Activated CD4-positive, alpha-beta T cell treated with anti-CD3 and anti-CD28 coated beads, Interleukin-2, amount 50 U/mL, for 4 hours (primary cell): Measurements from ENCODE around the gene IL3RA.

Experiments used
- DNase-seq, 2 experiments: peaks; one replicate each; pipeline ENCODE4 v3.0.0-alpha.2; 2020

IL3RA gene

DNA sequence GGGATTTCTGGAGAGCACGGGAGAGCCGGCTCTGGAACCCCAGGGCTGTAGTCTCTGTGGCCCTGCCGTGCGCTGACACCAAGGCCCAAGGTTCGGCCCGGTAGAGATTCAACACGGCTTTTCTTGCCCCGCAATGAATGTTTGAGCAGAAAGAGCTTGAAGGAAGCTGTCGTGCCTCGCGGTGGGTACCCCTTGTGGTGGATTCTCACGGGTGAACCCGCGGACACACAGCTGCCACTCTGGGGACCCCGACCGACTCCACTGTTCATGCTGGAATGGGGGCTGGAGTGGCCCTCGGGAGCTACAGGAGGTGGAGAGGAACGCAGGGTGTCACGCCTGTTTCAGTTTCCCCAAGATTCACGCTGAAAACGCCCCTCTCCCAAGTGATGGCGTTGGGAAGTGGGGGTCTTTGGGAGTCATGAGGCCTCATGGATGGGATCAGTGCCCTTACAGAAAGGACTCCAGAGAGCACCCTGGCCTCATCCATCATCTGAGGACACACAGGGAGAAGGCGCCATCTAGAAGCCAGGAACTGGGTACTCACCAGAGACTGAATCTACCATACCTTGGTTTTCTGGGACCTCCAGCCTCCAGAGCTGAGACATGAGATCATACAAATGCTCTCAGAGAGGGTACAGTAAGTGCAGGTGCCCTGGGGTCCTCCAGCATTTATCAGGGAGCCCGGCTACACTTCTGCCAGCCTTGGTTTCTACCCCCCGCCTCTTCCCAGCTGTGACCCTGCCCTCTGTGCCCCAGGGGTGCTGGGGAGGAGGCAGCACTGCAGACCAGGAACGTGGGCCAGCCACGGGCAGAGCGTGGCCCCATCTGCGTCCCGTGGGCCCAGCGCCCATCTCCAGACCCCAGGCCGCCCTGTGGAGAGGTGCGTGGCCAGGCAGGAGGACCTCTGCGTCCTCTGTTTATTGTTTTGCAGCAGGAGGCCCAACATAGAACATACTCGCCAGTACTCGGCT lies 49.0 kb downstream of the IL3RA start:
- DNase-seq: no peak

DNA sequence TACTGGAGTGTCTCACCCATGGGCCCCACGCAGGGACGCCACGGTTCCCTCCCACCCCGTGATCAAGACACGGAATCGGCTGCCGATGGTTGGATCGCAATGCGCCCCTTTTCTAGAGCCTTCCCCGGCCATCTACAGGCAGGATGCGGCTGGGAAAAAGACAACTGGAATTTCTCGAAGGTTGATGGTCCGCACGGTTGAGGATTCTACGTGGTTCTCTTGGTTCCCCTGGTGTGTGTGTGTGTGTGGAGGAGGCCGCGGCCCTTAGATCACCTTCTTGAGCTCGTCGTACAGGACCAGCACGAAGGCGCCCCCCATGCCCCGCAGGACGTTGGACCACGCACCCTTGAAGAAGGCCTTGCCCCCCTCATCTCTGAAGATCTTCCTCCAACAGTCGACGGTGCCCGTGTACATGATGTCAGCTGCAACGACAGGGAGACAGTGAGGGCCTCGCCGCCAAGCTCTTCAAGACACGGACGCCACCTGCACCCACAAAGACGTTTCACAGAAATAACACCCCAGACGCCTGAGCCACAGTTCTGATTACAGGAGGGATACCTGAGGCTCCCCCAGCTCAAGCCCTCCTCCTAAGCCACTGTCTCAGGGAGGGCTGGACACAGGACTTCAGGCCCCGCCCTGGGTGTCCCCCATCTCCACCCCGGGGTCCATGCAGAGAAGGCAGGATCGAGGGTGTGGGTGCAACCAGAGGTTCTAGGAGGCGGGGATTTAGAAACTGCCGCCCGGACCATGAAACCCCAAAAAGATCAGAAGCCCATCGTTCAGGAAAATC lies 49.9 kb downstream of the IL3RA start:
- no peak for DNase-seq

DNA sequence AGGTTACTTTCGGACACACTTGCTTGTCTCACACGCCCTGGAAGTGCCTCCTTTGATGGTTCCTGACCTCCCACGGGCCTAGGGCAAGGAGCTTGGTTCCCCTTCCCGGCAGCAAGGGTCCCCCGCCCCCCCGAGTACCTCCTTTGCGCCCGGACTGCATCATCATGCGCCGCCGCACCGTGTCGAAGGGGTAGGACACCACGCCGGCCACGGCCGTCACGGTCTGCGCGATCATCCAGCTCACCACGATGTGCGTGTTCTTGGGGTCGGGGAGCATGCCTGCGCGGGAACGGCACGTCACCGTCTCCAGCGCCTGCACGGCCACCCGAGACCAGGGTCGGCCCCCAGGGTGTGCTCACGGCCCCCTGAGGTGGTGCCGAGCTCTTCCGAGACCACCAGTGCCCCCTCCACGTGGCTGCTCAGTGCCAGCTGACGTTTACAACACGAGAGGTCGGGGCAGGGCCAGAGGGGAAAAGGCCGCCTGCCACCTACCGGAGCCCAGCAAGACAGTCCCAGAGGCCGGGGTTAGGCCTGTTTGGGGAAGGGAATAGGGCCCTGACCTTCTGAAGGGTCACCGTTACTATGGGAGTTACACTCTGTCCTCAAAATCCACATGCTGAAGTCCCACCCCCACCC lies 50.7 kb downstream of the IL3RA start:
- DNase-seq: no peak

DNA sequence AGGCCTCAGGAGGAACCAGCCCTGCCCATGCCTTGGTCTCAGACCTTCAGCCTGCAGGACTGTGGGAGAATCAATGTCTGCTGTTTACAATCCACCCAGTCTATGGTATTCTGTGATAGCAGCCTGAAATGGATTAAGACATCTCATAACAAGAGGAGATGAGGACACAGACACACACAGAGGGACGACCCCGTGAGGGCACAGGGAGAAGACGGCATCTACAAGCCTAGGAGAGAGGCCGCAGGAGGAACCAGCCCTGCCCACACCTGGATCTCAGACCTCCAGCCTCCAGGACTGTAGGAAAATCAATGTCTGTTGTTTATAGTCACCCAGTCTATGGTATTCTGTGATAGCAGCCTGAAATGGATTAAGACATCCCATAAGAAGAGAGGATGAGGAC lies 52.1 kb downstream of the IL3RA start:
- no peak for DNase-seq

GRCh38 chrX:1389181-1389992 lies 52.8 kb downstream of the IL3RA start:
- DNase-seq: no peak

DNA sequence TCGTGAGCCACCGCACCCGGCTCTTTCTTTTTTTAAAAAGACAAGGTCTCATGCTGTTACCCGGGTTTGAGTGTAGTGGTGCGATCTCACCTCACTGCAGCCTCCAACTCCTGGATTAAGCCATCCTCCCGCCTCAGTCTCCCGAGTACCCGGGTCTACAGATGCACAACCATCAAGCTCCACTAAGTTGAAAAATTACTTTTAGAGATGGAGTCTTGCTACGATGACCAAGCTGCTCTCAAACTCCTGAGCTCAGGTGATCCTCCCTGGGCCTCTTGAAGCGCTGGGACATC lies 53.4 kb downstream of the IL3RA start:
- DNase-seq: no peak

GRCh38 chrX:1390621-1391369 lies 54.2 kb downstream of the IL3RA start:
- DNase-seq: no peak

DNA sequence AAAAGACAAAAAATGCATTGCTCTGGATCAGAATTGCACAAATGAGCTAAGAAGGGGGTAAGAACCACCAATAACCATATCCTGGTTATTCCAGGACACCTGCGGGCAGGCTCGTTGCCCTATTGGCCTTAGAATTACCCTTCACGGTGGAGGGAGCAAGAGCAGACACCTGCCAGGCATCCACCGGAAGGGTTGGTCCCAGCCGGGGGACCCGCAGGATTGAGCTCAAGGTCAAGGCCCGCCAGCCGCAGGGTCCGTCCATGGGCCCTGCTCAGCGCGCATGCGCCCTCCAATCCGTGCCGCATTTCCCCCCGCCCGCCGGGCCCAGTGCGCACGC lies 54.8 kb downstream of the IL3RA start:
- DNase-seq: no peak

DNA sequence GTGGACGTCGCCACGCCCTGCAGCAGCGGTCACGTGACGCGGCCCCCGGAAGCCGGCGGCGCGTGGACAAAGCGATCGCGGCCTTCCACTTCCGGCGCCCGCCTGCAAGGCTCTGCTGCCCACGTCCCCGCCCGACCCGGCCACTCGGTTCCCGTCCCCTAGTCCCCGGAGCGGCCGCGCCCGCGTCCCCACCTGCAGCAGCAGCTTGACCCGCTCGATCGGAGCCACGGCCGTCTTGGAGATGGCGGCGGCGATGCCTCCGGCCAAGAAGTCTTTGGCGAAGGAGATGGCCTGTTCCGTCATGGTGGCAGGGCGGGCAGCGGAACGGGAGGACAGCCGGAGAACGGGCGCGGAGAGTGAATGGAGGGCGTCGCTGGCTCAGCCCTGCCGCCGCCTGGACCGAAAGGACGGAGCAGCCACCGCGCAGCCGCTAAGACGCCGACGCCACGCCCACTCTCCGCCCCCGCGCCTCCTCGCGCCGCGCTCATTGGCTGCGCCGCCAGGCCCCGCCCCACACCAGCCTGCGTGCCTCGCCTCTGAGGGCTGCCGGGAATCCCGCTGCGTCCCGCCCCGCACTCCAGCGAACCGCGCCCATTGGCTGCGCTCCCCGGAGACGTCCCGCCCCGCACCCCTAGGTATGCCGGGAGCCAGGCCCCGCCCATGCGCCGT lies 55.3 kb downstream of the IL3RA start, which contains the start of gene SLC25A6:
TSS of gene SLC25A6 (minus strand) at position 407 of the 669 bp plus-strand sequence. CDS start at position 303, 104 bp downstream.
- DNase-seq: peak; percentile 99

DNA sequence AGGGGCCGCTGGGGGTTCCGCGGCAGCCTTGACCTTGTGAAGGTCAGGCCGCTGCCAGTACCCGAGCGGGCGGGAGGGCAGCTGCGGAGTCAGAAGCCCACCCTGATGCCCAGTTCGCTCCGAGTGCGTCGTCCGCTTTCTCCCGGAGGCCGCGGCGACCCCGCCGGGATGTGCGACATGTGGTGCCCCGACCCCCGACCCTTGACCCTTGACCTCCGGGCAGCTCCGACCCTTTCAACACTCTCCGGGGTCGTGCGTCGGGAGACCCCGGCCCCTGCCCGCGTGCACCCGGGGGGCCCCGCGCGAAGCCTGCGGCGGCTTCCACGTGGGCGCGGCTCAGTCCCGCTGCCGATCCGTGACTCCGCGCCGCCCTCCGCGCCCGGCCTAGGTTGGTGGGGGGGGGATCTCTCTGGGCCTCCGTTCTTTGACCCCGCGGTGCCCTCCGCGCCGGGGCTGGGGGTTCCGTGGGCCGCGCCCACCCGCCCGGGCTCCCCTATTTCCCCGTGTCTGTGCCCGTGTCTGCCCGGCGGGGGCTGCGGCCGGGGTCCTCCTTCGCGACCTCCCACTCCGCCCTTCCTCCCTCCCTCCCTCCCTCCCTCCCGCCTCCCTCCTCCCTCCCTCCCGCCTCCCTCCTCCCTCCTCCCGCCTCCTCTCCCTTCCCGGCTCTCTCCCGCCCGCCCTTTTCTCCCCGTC lies 55.9 kb downstream of the IL3RA start:
- no peak for DNase-seq

- DNase-seq: no peak
Measured at GRCh38 chrX:1393871-1394615, 57.5 kb downstream of the IL3RA start.

- no peak for DNase-seq
Measured at GRCh38 chrX:1394731-1395501, 58.3 kb downstream of the IL3RA start.

GRCh38 chrX:1395646-1396216 lies 59.1 kb downstream of the IL3RA start:
- DNase-seq: no peak

- no peak for DNase-seq
Measured at GRCh38 chrX:1397001-1397400, 60.4 kb downstream of the IL3RA start.

DNA sequence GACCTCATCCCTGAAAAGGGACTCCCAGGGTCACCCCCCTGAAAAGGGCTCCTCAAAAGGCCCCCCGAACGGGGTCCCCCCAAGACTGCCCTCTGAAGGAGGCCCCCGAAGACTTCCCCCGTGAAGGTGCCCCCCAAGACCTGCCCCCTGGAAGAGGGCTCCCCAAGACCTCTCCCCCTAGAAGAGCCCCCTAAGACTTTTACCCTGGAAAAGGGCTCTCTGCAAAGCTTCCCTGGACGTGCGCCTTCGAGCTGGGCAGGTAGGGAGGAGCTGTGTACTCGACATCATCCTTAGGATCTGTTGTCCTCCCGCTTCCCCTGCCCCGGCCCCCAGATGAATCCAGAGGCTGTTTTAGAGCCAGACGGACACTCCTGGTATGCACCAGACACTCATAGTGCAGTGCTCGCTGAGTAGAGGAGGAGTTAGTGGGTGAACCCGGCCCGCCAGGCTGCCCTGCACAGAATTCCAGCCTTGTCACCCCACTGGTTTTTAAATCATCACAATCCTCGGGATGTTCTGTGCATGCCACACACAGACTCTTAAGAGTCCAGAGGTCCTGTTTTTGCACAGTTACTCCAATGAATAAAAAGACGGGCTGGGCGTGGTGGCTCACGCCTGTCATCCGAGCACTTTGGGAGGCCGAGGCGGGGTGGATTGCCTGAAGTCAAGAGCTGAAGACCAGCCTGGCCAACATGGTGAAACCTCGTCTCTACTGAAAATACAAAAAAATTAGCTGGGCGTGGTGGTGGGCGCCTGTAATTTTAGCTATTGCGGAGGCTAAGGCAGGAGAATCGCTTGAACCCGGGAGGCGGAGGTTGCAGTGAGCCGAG lies 61.1 kb downstream of the IL3RA start:
- no peak for DNase-seq

GRCh38 chrX:1398431-1399340 lies 62.1 kb downstream of the IL3RA start:
- no peak for DNase-seq

DNA sequence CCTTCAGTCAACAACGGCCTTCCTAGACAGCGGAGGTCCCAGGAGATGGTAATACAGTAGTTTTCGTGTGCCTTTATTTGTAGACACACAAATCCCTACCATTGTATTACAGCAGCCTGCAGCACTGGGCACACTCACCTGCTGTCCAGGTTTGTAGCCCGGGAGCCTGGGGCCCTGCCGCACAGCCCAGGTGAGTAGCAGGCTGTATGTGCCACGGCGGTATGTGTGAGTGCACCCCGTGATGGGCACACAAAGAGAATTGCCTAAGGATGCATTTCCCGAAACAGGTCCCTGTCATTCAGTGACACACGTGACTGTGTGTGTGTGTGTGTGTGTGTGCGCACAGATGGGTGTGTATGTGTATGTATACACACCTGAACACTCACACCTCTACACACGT lies 63.5 kb downstream of the IL3RA start:
- no peak for DNase-seq
